Natural killer cell (primary cell): ENCODE results near the gene AGTR1. TPM values are rescaled to one million over a fixed set of nuclear protein-coding genes. Genes with fewer than 3 reads are reported as not detected.

ENCODE experiments used
- ATAC-seq, 3 donors: fragments of 150-1000 bp in 2 of 3; fragments of 200-7000 bp in 1 of 3; cut with Tn5 transposase; 1 replicate in 1 of 3; 2 replicates in 2 of 3; pipeline ENCODE4 v1.10.0; 2021; ENCODE audit warnings: mild to moderate bottlenecking in 2 of 3, moderate library complexity in 2 of 3
- DNase-seq, 2 donors: peaks; one replicate each; pipeline versions ENCODE4 v3.0.0 to v3.0.0-alpha.2; 2013 to 2021; ENCODE audit warnings: mixed read lengths in 1 of 2
- H3K27ac ChIP-seq: one replicate; pipeline ENCODE4 v1.5.1; 2013; ENCODE audit warnings: mild to moderate bottlenecking, low read length
- H3K27me3 ChIP-seq: one replicate; pipeline ENCODE4 v1.6.1; 2013; ENCODE audit warnings: low read length; ENCODE audit not compliant: control insufficient read depth, insufficient read depth
- H3K36me3 ChIP-seq: one replicate; pipeline ENCODE4 v1.6.1; 2013; ENCODE audit warnings: low read length; ENCODE audit not compliant: control insufficient read depth, insufficient read depth
- H3K4me1 ChIP-seq: one replicate; pipeline ENCODE4 v1.6.1; 2013; ENCODE audit warnings: low read length; ENCODE audit not compliant: control insufficient read depth, insufficient read depth
- H3K4me3 ChIP-seq: one replicate; pipeline ENCODE4 v1.5.1; 2013; ENCODE audit warnings: low read length
- H3K9me3 ChIP-seq: one replicate; pipeline ENCODE4 v1.6.1; 2013; ENCODE audit warnings: low read length; ENCODE audit not compliant: control insufficient read depth, insufficient read depth
- H3K27ac Mint-ChIP-seq, 2 donors: one replicate each; pipeline ENCODE4 v1.8.0; 2022; ENCODE audit warnings: mild to moderate bottlenecking in 2 of 2, mixed read lengths in 2 of 2, moderate library complexity in 1 of 2
- H3K27me3 Mint-ChIP-seq, 2 donors: one replicate each; pipeline ENCODE4 v1.8.0; 2022; ENCODE audit warnings: low read depth in 2 of 2, mixed read lengths in 2 of 2
- H3K36me3 Mint-ChIP-seq: one replicate; pipeline ENCODE4 v1.8.0; 2022; ENCODE audit warnings: mixed read lengths
- H3K4me1 Mint-ChIP-seq, 2 donors: one replicate each; pipeline ENCODE4 v1.8.0; 2022; ENCODE audit warnings: mixed read lengths in 2 of 2
- H3K4me3 Mint-ChIP-seq: one replicate; pipeline ENCODE4 v1.8.0; 2022; ENCODE audit warnings: mild to moderate bottlenecking, moderate library complexity, mixed read lengths
- H3K9me3 Mint-ChIP-seq, 2 donors: one replicate each; pipeline ENCODE4 v1.8.0; 2022; ENCODE audit warnings: mixed read lengths in 2 of 2
- CTCF ChIP-seq: fragments of 200-600 bp; IDR thresholded peaks from one replicate; pipeline ENCODE4 v1.8.0; 2022; ENCODE audit warnings: antibody characterized with exemption
- WGBS: methylation state at CpG from one replicate; pipeline ENCODE4 v1.1.7; 2013; ENCODE audit warnings: missing lambda C conversion rate; ENCODE audit not compliant: insufficient coverage; 5-methylcytosine and 5-hydroxymethylcytosine counted together
- intact Hi-C: fragments of 100-400 bp; cut with micrococcal nuclease; formaldehyde crosslinking; loops from one replicate; pipeline ENCODE4 v1.14.2; 2022
- total RNA-seq, 4 donors: library from RNA; stranded (reverse); fragments of 120-200 nt in 1 of 4; gene quantifications; one replicate each; pipeline versions ENCODE4 v1.2.3 to v1.2.4, GENCODE V29; 2013 to 2022

The AGTR1 gene
- total RNA-seq, 3 donors from 2014 or later (not counting 1 experiment from before 2014, with no cell fraction given) = not detected

GRCh38 chr3:148705314-148705713 is 7.6 kb downstream of the AGTR1 start:
- ATAC-seq (no peak), DNase-seq (no peak)
- H3K27ac Mint-ChIP-seq = no peak overlapping the region
- Histone ChIP-seq H3K36me3 (no peaks in the 10 kb centered on the region), H3K4me1 (no peaks in the 10 kb centered on the region), H3K27ac (no peak overlapping the region), H3K27me3 (no peaks in the 10 kb centered on the region), H3K4me3 (no peak overlapping the region), H3K9me3 (no peaks in the 10 kb centered on the region)
- intact Hi-C loops = no loop called here
- H3K4me1 Mint-ChIP-seq = no peaks in the 10 kb centered on the region
- H3K36me3 Mint-ChIP-seq = no peaks in the 10 kb centered on the region
- H3K9me3 Mint-ChIP-seq = no peaks in the 10 kb centered on the region
- H3K4me3 Mint-ChIP-seq = no peak overlapping the region
- no peak for TF ChIP-seq CTCF
- H3K27me3 Mint-ChIP-seq = no peaks in the 10 kb centered on the region

GRCh38 chr3:148707601-148708380 is 10.1 kb downstream of the AGTR1 start:
- no peaks in the 10 kb centered on the region for H3K27me3 ChIP-seq
- H3K4me1 ChIP-seq = no peaks in the 10 kb centered on the region
- H3K4me3 ChIP-seq = no peak overlapping the region
- no peaks in the 10 kb centered on the region for H3K36me3 ChIP-seq
- H3K9me3 Mint-ChIP-seq = no peaks in the 10 kb centered on the region
- ATAC-seq (peak in 1 of 3 donors; percentile 70), DNase-seq (no peak)
- H3K9me3 ChIP-seq = no peaks in the 10 kb centered on the region
- no peak overlapping the region for H3K4me3 Mint-ChIP-seq
- H3K27ac Mint-ChIP-seq = no peak overlapping the region
- H3K36me3 Mint-ChIP-seq = no peaks in the 10 kb centered on the region
- no peak overlapping the region for H3K27ac ChIP-seq
- H3K27me3 Mint-ChIP-seq = no peaks in the 10 kb centered on the region
- intact Hi-C loops = no loop called here
- H3K4me1 Mint-ChIP-seq = no peaks in the 10 kb centered on the region
- 90% methylated on average over 2 of the region's 5 CpGs for WGBS
- no peak for TF ChIP-seq CTCF

- Mint-ChIP-seq H3K4me1 (no peaks in the 10 kb centered on the region), H3K27ac (no peak overlapping the region), H3K27me3 (no peaks in the 10 kb centered on the region), H3K36me3 (no peaks in the 10 kb centered on the region), H3K9me3 (no peaks in the 10 kb centered on the region), H3K4me3 (no peak overlapping the region)
- Histone ChIP-seq H3K4me3 (no peak overlapping the region), H3K27me3 (no peaks in the 10 kb centered on the region), H3K27ac (no peak overlapping the region), H3K4me1 (no peaks in the 10 kb centered on the region), H3K36me3 (no peaks in the 10 kb centered on the region), H3K9me3 (no peaks in the 10 kb centered on the region)
- ATAC-seq = no peak
- TF ChIP-seq CTCF = no peak
- 67% methylated on average over 4 of the region's 5 CpGs for WGBS
- no peak for DNase-seq
- intact Hi-C loops = no loop called here
Measured at GRCh38 chr3:148708409-148708808, 10.7 kb downstream of the AGTR1 start.
